HEK293 (cell line): ENCODE results near the gene SSBP3.

Experiments used
- CTCF ChIA-PET: fragments of 350-600 bp; formaldehyde crosslinking; extraction: SDS; loops from one replicate; lab custom pipeline; 2021; ENCODE audit warnings: antibody characterized with exemption; lab: Yijun Ruan, JAX
- POLR2A ChIA-PET: fragments of 300-600 bp; formaldehyde crosslinking; extraction: SDS; loops from one replicate; lab custom pipeline; 2020; ENCODE audit warnings: antibody characterized with exemption, inconsistent platforms; lab: Yijun Ruan, JAX
- H3K27ac ChIP-seq: fragments of 200-500 bp; sonication (Bioruptor generic); 2 replicates; pipeline ENCODE4 v1.5.1; 2014; ENCODE audit warnings: low read depth, low read length, control low read depth, inconsistent platforms; ENCODE audit errors: extremely low read depth
- H3K36me3 ChIP-seq, 2 experiments: fragments of 200-500 bp in 1 of 2; sonication (Bioruptor generic) in 1 of 2; 1 replicate in 1 of 2; 2 replicates in 1 of 2; pipeline ENCODE4 v1.5.1; 2014 to 2017; ENCODE audit warnings: inconsistent platforms in 2 of 2, low read length in 2 of 2; ENCODE audit not compliant: control insufficient read depth in 2 of 2, insufficient read depth in 1 of 2
- H3K4me1 ChIP-seq: fragments of 200-500 bp; sonication (Bioruptor generic); 2 replicates; pipeline ENCODE4 v1.5.1; 2014; ENCODE audit warnings: mild to moderate bottlenecking, low read length, inconsistent platforms; ENCODE audit not compliant: control insufficient read depth, insufficient read depth
- H3K4me3 ChIP-seq: 2 replicates; pipeline ENCODE4 v1.5.1; 2011; ENCODE audit warnings: low read depth, mild to moderate bottlenecking, control low read depth, low read length, moderate library complexity
- H3K9me3 ChIP-seq: fragments of 200-500 bp; sonication (Bioruptor generic); 2 replicates; pipeline ENCODE4 v1.5.1; 2014; ENCODE audit warnings: low read depth, low read length, inconsistent platforms; ENCODE audit not compliant: control insufficient read depth, insufficient read depth
- BCL11A ChIP-seq: fragments of 450-650 bp; formaldehyde crosslinking; IDR thresholded peaks from 2 replicates; pipeline ENCODE4 v1.5.1; 2016; ENCODE audit warnings: low read depth, missing biosample characterization, missing genetic modification characterization
- EGR2 ChIP-seq: fragments of 450-650 bp; formaldehyde crosslinking; IDR thresholded peaks from 2 replicates; pipeline ENCODE4 v1.5.1; 2016; ENCODE audit warnings: low read depth, missing biosample characterization, missing genetic modification characterization
- OVOL3 ChIP-seq: fragments of 450-650 bp; formaldehyde crosslinking; IDR thresholded peaks from 2 replicates; pipeline ENCODE4 v1.5.1; 2016; ENCODE audit warnings: missing biosample characterization, missing genetic modification characterization
- SCRT1 ChIP-seq: fragments of 450-650 bp; formaldehyde crosslinking; IDR thresholded peaks from 2 replicates; pipeline ENCODE4 v1.5.1; 2016; ENCODE audit warnings: missing biosample characterization, missing genetic modification characterization, borderline replicate concordance
- SETDB1 ChIP-seq: IDR thresholded peaks from one replicate; pipeline ENCODE4 v1.6.1; 2017; ENCODE audit warnings: mild to moderate bottlenecking, low read length, moderate library complexity, mixed read lengths; ENCODE audit not compliant: insufficient read length
- SP2 ChIP-seq: fragments of 450-650 bp; formaldehyde crosslinking; IDR thresholded peaks from 2 replicates; pipeline ENCODE4 v1.5.1; 2016; ENCODE audit warnings: missing biosample characterization, missing genetic modification characterization
- ZBTB44 ChIP-seq: fragments of 450-650 bp; IDR thresholded peaks from 2 replicates; pipeline ENCODE4 v1.5.1; 2018; ENCODE audit warnings: missing biosample characterization, mild to moderate bottlenecking, missing genetic modification characterization
- ZFHX2 ChIP-seq: fragments of 450-650 bp; formaldehyde crosslinking; conservative IDR thresholded peaks from 2 replicates; pipeline ENCODE4 v1.5.1; 2016; ENCODE audit warnings: missing biosample characterization, missing genetic modification characterization
- ZNF132 ChIP-seq: fragments of 450-650 bp; formaldehyde crosslinking; IDR thresholded peaks from 2 replicates; pipeline ENCODE4 v1.5.1; 2017; ENCODE audit warnings: missing biosample characterization, missing genetic modification characterization, borderline replicate concordance
- ZNF148 ChIP-seq: fragments of 450-650 bp; formaldehyde crosslinking; IDR thresholded peaks from 2 replicates; pipeline ENCODE4 v1.5.0; 2017; ENCODE audit warnings: missing biosample characterization, missing genetic modification characterization, borderline replicate concordance
- ZNF169 ChIP-seq: fragments of 450-650 bp; formaldehyde crosslinking; IDR thresholded peaks from 2 replicates; pipeline ENCODE4 v1.5.1; 2016; ENCODE audit warnings: missing biosample characterization, missing genetic modification characterization
- ZNF214 ChIP-seq: fragments of 450-650 bp; formaldehyde crosslinking; IDR thresholded peaks from 2 replicates; pipeline ENCODE4 v1.5.1; 2017; ENCODE audit warnings: missing biosample characterization, mild to moderate bottlenecking, missing genetic modification characterization, borderline replicate concordance
- ZNF266 ChIP-seq: fragments of 450-650 bp; formaldehyde crosslinking; IDR thresholded peaks from 2 replicates; pipeline ENCODE4 v1.5.1; 2016; ENCODE audit warnings: missing biosample characterization, missing genetic modification characterization, low read depth
- ZNF350 ChIP-seq: fragments of 450-650 bp; formaldehyde crosslinking; IDR thresholded peaks from 2 replicates; pipeline ENCODE4 v1.5.0; 2017; ENCODE audit warnings: missing biosample characterization, mild to moderate bottlenecking, missing genetic modification characterization
- ZNF37A ChIP-seq: fragments of 450-650 bp; IDR thresholded peaks from 2 replicates; pipeline ENCODE4 v1.5.1; 2018; ENCODE audit warnings: missing biosample characterization, missing genetic modification characterization
- ZNF555 ChIP-seq: fragments of 450-650 bp; formaldehyde crosslinking; conservative IDR thresholded peaks from 2 replicates; pipeline ENCODE4 v1.5.1; 2017; ENCODE audit warnings: missing biosample characterization, mild to moderate bottlenecking, missing genetic modification characterization, inconsistent platforms
- ZNF600 ChIP-seq: fragments of 450-650 bp; formaldehyde crosslinking; IDR thresholded peaks from 2 replicates; pipeline ENCODE4 v1.5.1; 2016; ENCODE audit warnings: missing biosample characterization, missing genetic modification characterization
- ZNF658 ChIP-seq: fragments of 450-650 bp; formaldehyde crosslinking; IDR thresholded peaks from 2 replicates; pipeline ENCODE4; 2016; ENCODE audit warnings: missing biosample characterization, missing genetic modification characterization
- ZNF747 ChIP-seq: fragments of 450-650 bp; formaldehyde crosslinking; IDR thresholded peaks from 2 replicates; pipeline ENCODE4 v1.5.1; 2016; ENCODE audit warnings: missing biosample characterization, missing genetic modification characterization
- ZSCAN23 ChIP-seq: fragments of 450-650 bp; formaldehyde crosslinking; IDR thresholded peaks from 2 replicates; pipeline ENCODE4 v1.5.1; 2016; ENCODE audit warnings: missing biosample characterization, missing genetic modification characterization
- TF ChIP-seq, protein P1 (sequence below): fragments of 450-650 bp; formaldehyde crosslinking; IDR thresholded peaks from 2 replicates; pipeline ENCODE4 v1.5.1; 2017; ENCODE audit warnings: missing biosample characterization, mild to moderate bottlenecking, missing genetic modification characterization, moderate library complexity

The SSBP3 gene

DNA sequence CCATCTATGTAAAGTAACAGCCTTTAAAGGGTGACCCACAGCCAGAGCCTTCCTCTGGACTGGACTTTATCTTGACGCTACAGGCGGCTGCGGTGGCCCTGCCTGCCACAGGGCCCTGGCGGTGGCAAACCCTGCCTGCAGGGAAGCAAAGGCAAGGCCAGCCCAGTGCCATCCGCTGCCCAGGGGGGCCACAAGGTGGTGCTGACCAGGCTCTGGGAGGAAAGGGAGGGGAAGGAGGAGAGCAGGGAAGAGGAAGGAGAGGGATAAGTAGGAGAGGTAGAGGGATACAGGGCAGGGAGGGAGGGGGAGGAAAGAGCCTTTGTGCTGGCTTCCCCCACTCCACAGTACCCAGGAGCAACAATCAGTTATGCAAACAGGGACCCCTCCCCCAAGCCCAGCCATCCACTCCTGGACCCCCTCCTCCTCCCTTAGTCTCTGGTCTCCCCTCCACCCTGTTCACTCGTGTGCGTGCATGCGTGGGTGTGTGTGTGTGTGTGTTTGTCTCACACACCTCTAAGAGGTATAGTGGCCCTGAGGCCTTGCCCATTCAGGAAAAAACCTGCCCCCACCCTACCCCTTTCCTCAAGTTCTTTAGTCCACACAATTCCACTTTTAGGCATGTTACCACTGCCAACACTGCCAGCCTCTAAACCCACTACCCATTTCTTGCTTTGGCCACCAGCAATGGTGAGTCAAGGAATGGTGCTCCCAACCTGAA lies 30.3 kb downstream of the SSBP3 start (continued):
- TF ChIP-seq EGR2 (tag by site-specific recombination) (0 out of 2 replicates have a peak, but pooled peaks have one; percentile 16), OVOL3 (no peak), SP2 (tag by site-specific recombination) (no peak), ZNF600 (0 out of 2 replicates have a peak, but pooled peaks have one; percentile 39), ZNF169 (no peak), ZNF132 (tag by site-specific recombination) (no peak), ZFHX2 (peak; percentile 44; the same call in 1 of the 2 replicates)

DNA sequence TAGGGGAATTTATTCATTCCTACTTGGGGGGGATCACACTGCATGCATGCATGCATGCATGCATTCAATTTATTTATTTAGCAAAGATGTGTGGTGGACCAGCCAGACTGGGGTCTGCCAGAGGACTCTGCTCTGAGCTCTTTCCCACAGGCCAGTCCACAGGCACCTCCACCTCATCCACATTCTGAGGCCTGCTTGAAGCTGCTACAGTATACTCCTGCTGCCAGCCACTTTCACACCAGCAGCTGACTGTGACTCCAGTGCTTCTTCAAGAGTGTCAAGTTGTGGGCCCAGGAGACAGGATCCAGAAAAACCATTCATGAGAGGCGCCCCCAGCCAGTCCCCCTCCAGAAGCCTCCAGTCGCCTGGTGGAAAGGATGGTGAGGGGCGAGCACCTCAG lies 30.9 kb downstream of the SSBP3 start:
- Histone ChIP-seq H3K27ac (no peak overlapping the region), H3K9me3 (no peaks in the 10 kb centered on the region), H3K4me1 (peaks cover 10% of the 10 kb centered on the region; the same call in 1 of the 2 replicates), H3K4me3 (no peak overlapping the region), H3K36me3 (peaks cover 0 to 6% of the 10 kb centered on the region in 2 experiments; a peak in 1 of 3 replicates)
- ChIA-PET CTCF (interaction anchor here (0.6 kb wide), 1 partner anchor 253 kb away, joined by 3 read pairs; no protein-coding TSS in a partner anchor), POLR2A (no interaction called here)
- peak; percentile 62; the same call in 1 of the 2 replicates for TF ChIP-seq ZBTB44
- no peak for TF ChIP-seq ZNF747

- peak; percentile 88 for TF ChIP-seq EGR2 (tag by site-specific recombination)
- TF ChIP-seq ZFHX2, result peak; percentile 86
- no peak for TF ChIP-seq SETDB1
- TF ChIP-seq, all 188 proteins: peak for 2
- H3K4me3 ChIP-seq, result no peak overlapping the region
- peaks cover 0 to 9% of the 10 kb centered on the region in 2 experiments; a peak in 1 of 3 replicates for H3K36me3 ChIP-seq
- peaks cover 10% of the 10 kb centered on the region; the same call in 1 of the 2 replicates for H3K4me1 ChIP-seq
- CTCF ChIA-PET, result interaction anchor here (0.6 kb wide), 1 partner anchor 253 kb away, joined by 3 read pairs; no protein-coding TSS in a partner anchor
- no peak overlapping the region for H3K27ac ChIP-seq
- POLR2A ChIA-PET, result no interaction called here
- no peaks in the 10 kb centered on the region for H3K9me3 ChIP-seq
These were observed 31.4 kb downstream of the SSBP3 start for GRCh38 chr1:54374766-54375165.

- H3K4me3 ChIP-seq, result no peak overlapping the region
- H3K4me1 ChIP-seq, result peaks cover 10% of the 10 kb centered on the region; the same call in 1 of the 2 replicates
- TF ChIP-seq ZNF214, result no peak
- TF ChIP-seq, all 188 proteins: peak for 0
- no peaks in the 10 kb centered on the region for H3K9me3 ChIP-seq
- H3K36me3 ChIP-seq, result peaks cover 0 to 14% of the 10 kb centered on the region in 2 experiments; a peak in 1 of 3 replicates
- ChIA-PET CTCF (interaction anchor here (0.7 kb wide), 2 partner anchors 191 to 344 kb away, joined by 3 to 4 read pairs; no protein-coding TSS in a partner anchor), POLR2A (interaction anchor here (0.7 kb wide), 1 partner anchor 631 kb away, joined by 3 read pairs; no protein-coding TSS in a partner anchor)
- H3K27ac ChIP-seq, result no peak overlapping the region
These were observed 33.2 kb downstream of the SSBP3 start for GRCh38 chr1:54372978-54373377.

GRCh38 chr1:54371942-54372275 lies 34.3 kb downstream of the SSBP3 start:
- H3K9me3 ChIP-seq, result no peaks in the 10 kb centered on the region
- CTCF ChIA-PET, result no interaction called here
- H3K4me1 ChIP-seq, result 0 out of 2 replicates have a peak, but pooled peaks cover 2% of the 10 kb centered on the region
- POLR2A ChIA-PET, result no interaction called here
- H3K27ac ChIP-seq, result no peak overlapping the region
- no peak overlapping the region for H3K4me3 ChIP-seq
- peaks cover 0 to 19% of the 10 kb centered on the region in 2 experiments; a peak in 1 of 3 replicates for H3K36me3 ChIP-seq
- TF ChIP-seq BCL11A (tag by site-specific recombination), result no peak
- no peak for TF ChIP-seq ZNF658 (tag by site-specific recombination)
- TF ChIP-seq ZSCAN23, result no peak
- TF ChIP-seq ZNF37A (tag by site-specific recombination), result no peak
- TF ChIP-seq ZNF148 (tag by site-specific recombination), result no peak
- TF ChIP-seq ZNF350, result no peak
- no peak for TF ChIP-seq ZNF266 (tag by site-specific recombination)
- TF ChIP-seq, protein P1, sequence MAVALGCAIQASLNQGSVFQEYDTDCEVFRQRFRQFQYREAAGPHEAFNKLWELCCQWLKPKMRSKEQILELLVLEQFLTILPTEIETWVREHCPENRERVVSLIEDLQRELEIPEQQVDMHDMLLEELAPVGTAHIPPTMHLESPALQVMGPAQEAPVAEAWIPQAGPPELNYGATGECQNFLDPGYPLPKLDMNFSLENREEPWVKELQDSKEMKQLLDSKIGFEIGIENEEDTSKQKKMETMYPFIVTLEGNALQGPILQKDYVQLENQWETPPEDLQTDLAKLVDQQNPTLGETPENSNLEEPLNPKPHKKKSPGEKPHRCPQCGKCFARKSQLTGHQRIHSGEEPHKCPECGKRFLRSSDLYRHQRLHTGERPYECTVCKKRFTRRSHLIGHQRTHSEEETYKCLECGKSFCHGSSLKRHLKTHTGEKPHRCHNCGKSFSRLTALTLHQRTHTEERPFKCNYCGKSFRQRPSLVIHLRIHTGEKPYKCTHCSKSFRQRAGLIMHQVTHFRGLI (tag by site-specific recombination), result no peak
- TF ChIP-seq ZNF555, result no peak
- no peak for TF ChIP-seq SCRT1
